MM.1S (cell line): ENCODE measurements around the gene ASCL2.

Experiments used
- DNase-seq: peaks from one replicate; pipeline ENCODE4 v3.0.0-alpha.2; 2015
- H2AFZ ChIP-seq: fragments of 300-600 bp; sonication (generic); 2 replicates; pipeline ENCODE4 v1.6.0; 2016; ENCODE audit warnings: antibody characterized with exemption, low read length
- H3F3A ChIP-seq: fragments of 300-600 bp; sonication (generic); 2 replicates; pipeline ENCODE4 v1.6.1; 2016; ENCODE audit warnings: mild to moderate bottlenecking, antibody characterized with exemption, low read length, moderate library complexity, mixed read lengths; ENCODE audit not compliant: insufficient read depth
- H3K27ac ChIP-seq: fragments of 300-600 bp; sonication (generic); 2 replicates; pipeline ENCODE4 v1.5.1; 2016; ENCODE audit warnings: mild to moderate bottlenecking, low read length
- H3K27me3 ChIP-seq: fragments of 300-600 bp; sonication (generic); replicated peaks from 2 replicates; pipeline ENCODE4 v1.6.0; 2016; ENCODE audit warnings: low read length; ENCODE audit not compliant: insufficient read depth
- H3K36me3 ChIP-seq: fragments of 300-600 bp; sonication (generic); replicated peaks from 2 replicates; pipeline ENCODE4 v1.6.1; 2016; ENCODE audit warnings: mild to moderate bottlenecking, low read length, mixed read lengths; ENCODE audit not compliant: insufficient read depth
- H3K4me1 ChIP-seq: fragments of 300-600 bp; sonication (generic); 2 replicates; pipeline ENCODE4 v1.6.1; 2016; ENCODE audit warnings: low read length, mixed read lengths
- H3K4me2 ChIP-seq: fragments of 300-600 bp; sonication (generic); 2 replicates; pipeline ENCODE4 v1.6.0; 2016; ENCODE audit warnings: low read depth, low read length
- H3K4me3 ChIP-seq: fragments of 300-600 bp; sonication (generic); 2 replicates; pipeline ENCODE4 v1.5.1; 2016; ENCODE audit warnings: low read length, mixed read lengths
- H3K79me2 ChIP-seq: fragments of 300-600 bp; sonication (generic); 2 replicates; pipeline ENCODE4 v1.6.1; 2016; ENCODE audit warnings: mixed run types, low read length, mixed read lengths
- H3K9ac ChIP-seq: fragments of 300-600 bp; sonication (generic); 2 replicates; pipeline ENCODE4 v1.6.1; 2016; ENCODE audit warnings: low read length, mixed read lengths
- H3K9me2 ChIP-seq: fragments of 300-600 bp; sonication (generic); replicated peaks from 2 replicates; pipeline ENCODE4 v1.6.1; 2016; ENCODE audit warnings: mild to moderate bottlenecking, low read length, mixed read lengths; ENCODE audit not compliant: insufficient read depth
- H3K9me3 ChIP-seq: fragments of 300-600 bp; sonication (generic); replicated peaks from 2 replicates; pipeline ENCODE4 v1.6.1; 2016; ENCODE audit warnings: mild to moderate bottlenecking, low read length, mixed read lengths; ENCODE audit not compliant: insufficient read depth
- H4K20me1 ChIP-seq: fragments of 300-600 bp; sonication (generic); 2 replicates; pipeline ENCODE4 v1.6.1; 2016; ENCODE audit warnings: mild to moderate bottlenecking, low read length, moderate library complexity, mixed read lengths; ENCODE audit not compliant: insufficient read depth
- CTCF ChIP-seq: fragments of 300-600 bp; sonication (generic); IDR thresholded peaks from 2 replicates; pipeline ENCODE4 v1.5.1; 2016; ENCODE audit warnings: antibody characterized with exemption, low read length, mixed read lengths
- EZH2 ChIP-seq: fragments of 300-600 bp; sonication (generic); optimal IDR thresholded peaks from 2 replicates; pipeline ENCODE3; 2017; ENCODE audit warnings: low read depth, mild to moderate bottlenecking, antibody characterized with exemption, low read length, mixed read lengths
- EZH2phosphoT487 ChIP-seq: fragments of 300-600 bp; sonication (generic); IDR thresholded peaks from 2 replicates; pipeline ENCODE4 v1.6.1; 2018; ENCODE audit warnings: antibody characterized with exemption, low read length

ASCL2 gene

GRCh38 chr11:2262301-2263070, 7.9 kb downstream of the ASCL2 start:
- no peak overlapping the region for H3K27ac ChIP-seq
- H3K79me2 ChIP-seq = no peaks in the 10 kb centered on the region
- TF ChIP-seq EZH2 (no peak), EZH2phosphoT487 (no peak), CTCF (no peak)
- H3K9me2 ChIP-seq = no peaks in the 10 kb centered on the region
- no peak overlapping the region for H3K4me2 ChIP-seq
- peaks cover 88% of the 10 kb centered on the region for H3K27me3 ChIP-seq
- H3F3A ChIP-seq = peaks cover 5% of the 10 kb centered on the region; the same call in 1 of the 2 replicates
- H3K4me1 ChIP-seq = peaks cover 7% of the 10 kb centered on the region; the same call in 1 of the 2 replicates
- no peaks in the 10 kb centered on the region for H3K36me3 ChIP-seq
- H2AFZ ChIP-seq = no peak overlapping the region
- no peaks in the 10 kb centered on the region for H4K20me1 ChIP-seq
- H3K9me3 ChIP-seq = no peaks in the 10 kb centered on the region
- H3K4me3 ChIP-seq = no peak overlapping the region
- DNase-seq = no peak
- H3K9ac ChIP-seq = no peak overlapping the region

GRCh38 chr11:2261436-2262230, 8.8 kb downstream of the ASCL2 start:
- no peaks in the 10 kb centered on the region for H3K9me2 ChIP-seq
- no peak overlapping the region for H2AFZ ChIP-seq
- no peaks in the 10 kb centered on the region for H3K36me3 ChIP-seq
- H3K9me3 ChIP-seq = no peaks in the 10 kb centered on the region
- H3K79me2 ChIP-seq = no peaks in the 10 kb centered on the region
- H3K4me2 ChIP-seq = no peak overlapping the region
- H3F3A ChIP-seq = peaks cover 5% of the 10 kb centered on the region; the same call in 1 of the 2 replicates
- no peak for TF ChIP-seq CTCF
- no peak for TF ChIP-seq EZH2
- TF ChIP-seq EZH2phosphoT487 = no peak
- H3K4me3 ChIP-seq = no peak overlapping the region
- H3K27me3 ChIP-seq = peaks cover 88% of the 10 kb centered on the region
- H3K4me1 ChIP-seq = peaks cover 7% of the 10 kb centered on the region; the same call in 1 of the 2 replicates
- DNase-seq = no peak
- H3K9ac ChIP-seq = no peak overlapping the region
- no peak overlapping the region for H3K27ac ChIP-seq
- no peaks in the 10 kb centered on the region for H4K20me1 ChIP-seq

GRCh38 chr11:2260491-2261364, 9.7 kb downstream of the ASCL2 start:
- Histone ChIP-seq H4K20me1 (no peaks in the 10 kb centered on the region), H3K4me2 (no peak overlapping the region)

More at GRCh38 chr11:2260491-2261364, 9.7 kb downstream of the ASCL2 start:
- H3K27ac ChIP-seq = no peak overlapping the region
- H3K36me3 ChIP-seq = no peaks in the 10 kb centered on the region
- no peak overlapping the region for H3K9ac ChIP-seq
- H3K9me2 ChIP-seq = no peaks in the 10 kb centered on the region
- H3F3A ChIP-seq = peaks cover 5% of the 10 kb centered on the region; the same call in 1 of the 2 replicates
- no peak for DNase-seq
- TF ChIP-seq EZH2phosphoT487 (no peak), EZH2 (no peak), CTCF (no peak)
- H3K4me1 ChIP-seq = no peaks in the 10 kb centered on the region
- no peak overlapping the region for H2AFZ ChIP-seq
- peaks cover 94% of the 10 kb centered on the region for H3K27me3 ChIP-seq
- H3K4me3 ChIP-seq = no peak overlapping the region
- H3K79me2 ChIP-seq = no peaks in the 10 kb centered on the region
- H3K9me3 ChIP-seq = no peaks in the 10 kb centered on the region
